Prostate gland (tissue), 2 donors: Measurements from ENCODE around the gene ATP5F1E.

Source experiments
- CTCF ChIP-seq, 4 experiments: fragments of 200-600 bp in 2 of 4; fragments of 450-650 bp in 2 of 4; sonication (generic) in 2 of 4; IDR thresholded peaks; 1 replicate in 3 of 4; 2 replicates in 1 of 4; pipeline ENCODE4 v1.5.1; 2016 to 2019; ENCODE audit warnings: antibody characterized with exemption in 4 of 4, mild to moderate bottlenecking in 2 of 4, moderate library complexity in 2 of 4
- POLR2A ChIP-seq: fragments of 450-650 bp; IDR thresholded peaks from one replicate; pipeline ENCODE4 v1.6.1; 2016; ENCODE audit warnings: antibody characterized with exemption, mild to moderate bottlenecking

- TF ChIP-seq POLR2A = no peak
- TF ChIP-seq CTCF (IDR thresholded peaks at IDR 0.05) = no peak
These were observed 10.1 kb upstream of the ATP5F1E start, which contains the start of gene PRELID3B for GRCh38 chr20:59042151-59042795.
